Fibroblast of upper back skin (primary cell): ENCODE data around the gene LRP2BP.
"Not testable (repeated sequence)": the region's sequence is repeated elsewhere in the genome, so short reads cannot be mapped to it uniquely, and the experiment has no call there.

Experiments
- DNase-seq: peaks from one replicate; pipeline ENCODE4 v3.0.0-alpha.2; 2013

LRP2BP gene

GRCh38 chr4:185322803-185323202, 72.9 kb downstream of the LRP2BP start:
- DNase-seq: no peak

- peak; percentile 3 for DNase-seq
Observed at GRCh38 chr4:185318679-185319078, 77.0 kb downstream of the LRP2BP start.

GRCh38 chr4:185317880-185318279, 77.8 kb downstream of the LRP2BP start:
- peak; percentile 10 for DNase-seq

DNA sequence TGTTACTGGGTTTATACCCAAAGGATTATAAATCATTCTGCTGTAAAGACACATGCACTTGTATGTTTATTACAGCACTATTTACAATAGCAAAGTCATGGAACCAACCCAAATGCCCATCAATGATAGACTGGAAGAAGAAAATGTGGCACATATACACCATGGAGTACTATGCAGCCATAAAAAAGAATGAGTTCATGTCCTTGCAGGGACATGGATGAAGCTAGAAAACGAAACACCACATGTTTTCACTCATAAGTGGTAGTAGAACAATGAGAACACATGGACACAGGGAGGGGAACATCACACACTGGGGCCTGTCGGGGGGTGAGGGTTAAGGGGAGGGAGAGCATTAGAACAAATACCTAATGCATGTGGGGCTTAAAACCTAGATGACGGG, 78.3 kb downstream of the LRP2BP start:
- not testable (repeated sequence) for DNase-seq
